Keratinocyte (primary cell): ENCODE data around the gene SCLY. TPM values are rescaled to one million over a fixed set of nuclear protein-coding genes. Genes with fewer than 3 reads are reported as not detected.

ENCODE experiments used
- DNase-seq: peaks from one replicate; pipeline ENCODE4 v3.0.0-alpha.2; 2011; ENCODE audit warnings: low read depth, missing footprints, low spot score
- FAIRE-seq: peaks from 2 replicates; lab custom pipeline; 2011; peaks lifted over from hg19 to GRCh38; lab: Jason Lieb, UNC
- H2AFZ ChIP-seq: 2 replicates; pipeline ENCODE4 v1.6.0; 2012; ENCODE audit warnings: low read length, control low read depth, inconsistent platforms; ENCODE audit not compliant: control insufficient read depth
- H3K27ac ChIP-seq: 2 replicates; pipeline ENCODE4 v1.5.1; 2011; ENCODE audit warnings: low read length; ENCODE audit not compliant: control insufficient read depth, insufficient read depth
- H3K27me3 ChIP-seq: 3 replicates; pipeline ENCODE4 v1.6.0; 2011; ENCODE audit warnings: low read length; ENCODE audit not compliant: control insufficient read depth, insufficient read depth; ENCODE audit errors: extremely low read depth
- H3K36me3 ChIP-seq, 2 experiments: 2 replicates in 1 of 2; 3 replicates in 1 of 2; pipeline ENCODE4 v1.5.1; 2011; ENCODE audit warnings: low read length in 2 of 2, mild to moderate bottlenecking in 1 of 2; ENCODE audit not compliant: control insufficient read depth in 2 of 2, insufficient read depth in 2 of 2; ENCODE audit errors: extremely low read depth in 1 of 2
- H3K4me1 ChIP-seq: 3 replicates; pipeline ENCODE4 v1.5.1; 2011; ENCODE audit warnings: low read length; ENCODE audit not compliant: control insufficient read depth, insufficient read depth; ENCODE audit errors: extremely low read depth
- H3K4me2 ChIP-seq: 3 replicates; pipeline ENCODE4 v1.6.0; 2011; ENCODE audit warnings: low read depth, low read length; ENCODE audit not compliant: control insufficient read depth, insufficient read depth; ENCODE audit errors: extremely low read depth
- H3K4me3 ChIP-seq, 3 experiments: fragments of 200-600 bp in 1 of 3; sonication (generic) in 1 of 3; 2 replicates in 2 of 3; 3 replicates in 1 of 3; pipeline ENCODE4 v1.5.1; 2011 to 2016; ENCODE audit warnings: low read length in 3 of 3, mild to moderate bottlenecking in 3 of 3, control low read depth in 2 of 3, inconsistent platforms in 1 of 3, low read depth in 1 of 3, mixed read lengths in 1 of 3, mixed run types in 1 of 3, moderate library complexity in 1 of 3; ENCODE audit not compliant: control insufficient read depth in 2 of 3, insufficient read depth in 2 of 3; ENCODE audit errors: extremely low read depth in 1 of 3
- H3K79me2 ChIP-seq: 2 replicates; pipeline ENCODE4 v1.6.0; 2012; ENCODE audit warnings: low read length; ENCODE audit not compliant: control insufficient read depth, insufficient read depth
- H3K9ac ChIP-seq: 3 replicates; pipeline ENCODE4 v1.6.0; 2011; ENCODE audit warnings: low read length; ENCODE audit not compliant: control insufficient read depth, insufficient read depth; ENCODE audit errors: extremely low read depth
- H3K9me1 ChIP-seq: 3 replicates; pipeline ENCODE4 v1.6.0; 2011; ENCODE audit warnings: low read length; ENCODE audit not compliant: control insufficient read depth, insufficient read depth; ENCODE audit errors: extremely low read depth
- H3K9me3 ChIP-seq: 2 replicates; pipeline ENCODE4 v1.5.1; 2012; ENCODE audit warnings: low read depth, low read length; ENCODE audit not compliant: control insufficient read depth
- H4K20me1 ChIP-seq: 3 replicates; pipeline ENCODE4 v1.6.0; 2011; ENCODE audit warnings: low read length; ENCODE audit not compliant: control insufficient read depth, insufficient read depth; ENCODE audit errors: extremely low read depth
- CTCF ChIP-seq, 3 experiments: IDR thresholded peaks in 1 of 3; conservative IDR thresholded peaks in 1 of 3; optimal IDR thresholded peaks in 1 of 3; 2 replicates in 2 of 3; 3 replicates in 1 of 3; pipeline versions ENCODE3 to v1.5.1; 2011; ENCODE audit warnings: low read length in 3 of 3, mild to moderate bottlenecking in 3 of 3, moderate library complexity in 2 of 3, control low read depth in 1 of 3, inconsistent platforms in 1 of 3; ENCODE audit not compliant: insufficient read depth in 2 of 3; ENCODE audit errors: extremely low read depth in 1 of 3
- EZH2 ChIP-seq: IDR thresholded peaks from one replicate; pipeline ENCODE4 v1.6.1; 2012; ENCODE audit warnings: inconsistent platforms, mild to moderate bottlenecking, low read length, moderate library complexity
- dilution Hi-C: fragments of 300-500 bp; cut with MboI; formaldehyde crosslinking; loops from one replicate; pipeline ENCODE4 v1.7.0; 2020; ENCODE audit warnings: low sequenced_read_pairs; ENCODE audit not compliant: extremely low pct_ligation_motif_present
- polyA plus RNA-seq, 5 experiments: library from polyadenylated mRNA; depleted of rRNA in 3 of 5; stranded (reverse) in 3 of 5; stranded (forward) in 1 of 5; unstranded in 1 of 5; fragments of >200 nt; gene quantifications; 1 replicate in 1 of 5; 2 replicates in 3 of 5; 3 replicates in 1 of 5; pipeline versions ENCODE4 v1.2.1 to v1.2.3, GENCODE V29; 2011 to 2012; ENCODE audit warnings: missing spikeins in 2 of 5, low read depth in 1 of 5, low replicate concordance in 1 of 5

Gene SCLY
- polyA plus RNA-seq, 1 donor (not counting 4 experiments of a cell fraction or from before 2014, with no cell fraction given): 11.8 TPM

- H3K4me2 ChIP-seq: no peak overlapping the region
- TF ChIP-seq CTCF (optimal IDR thresholded peaks at IDR 0.05 in 1 of 3, IDR thresholded peaks at IDR 0.05 in 1 of 3, conservative IDR thresholded peaks at IDR 0.05 in 1 of 3; ENCODE audit: extremely low read depth in 1 of 3, insufficient read depth in 2 of 3, low read length in 3 of 3): no peak
- no peak for TF ChIP-seq EZH2
- no peak overlapping the region for H3K9ac ChIP-seq
- DNase-seq (no peak), FAIRE-seq (no peak)
- H4K20me1 ChIP-seq: no peaks in the 10 kb centered on the region
- H3K79me2 ChIP-seq: no peaks in the 10 kb centered on the region
- peaks cover 5% of the 10 kb centered on the region for H3K4me1 ChIP-seq
- H3K4me3 ChIP-seq: no peak overlapping the region
- dilution Hi-C loops: no loop called here
- no peaks in the 10 kb centered on the region for H3K27me3 ChIP-seq
- no peak overlapping the region for H2AFZ ChIP-seq
- H3K36me3 ChIP-seq: no peaks in the 10 kb centered on the region
- H3K9me1 ChIP-seq: no peaks in the 10 kb centered on the region
- H3K9me3 ChIP-seq: no peaks in the 10 kb centered on the region
- H3K27ac ChIP-seq: no peak overlapping the region
These were observed 42.1 kb downstream of the SCLY start for GRCh38 chr2:238102865-238103264.

- no peak for DNase-seq
- FAIRE-seq: no peak
- no peaks in the 10 kb centered on the region for H3K36me3 ChIP-seq
- no peak overlapping the region for H3K27ac ChIP-seq
- no peak overlapping the region for H3K9ac ChIP-seq
- dilution Hi-C loops: no loop called here
- no peaks in the 10 kb centered on the region for H3K9me1 ChIP-seq
- H3K4me3 ChIP-seq: no peak overlapping the region
- no peaks in the 10 kb centered on the region for H3K9me3 ChIP-seq
- no peak overlapping the region for H2AFZ ChIP-seq
- no peaks in the 10 kb centered on the region for H3K79me2 ChIP-seq
- no peaks in the 10 kb centered on the region for H4K20me1 ChIP-seq
- no peaks in the 10 kb centered on the region for H3K27me3 ChIP-seq
- TF ChIP-seq CTCF (optimal IDR thresholded peaks at IDR 0.05 in 1 of 3, IDR thresholded peaks at IDR 0.05 in 1 of 3, conservative IDR thresholded peaks at IDR 0.05 in 1 of 3; ENCODE audit: extremely low read depth in 1 of 3, insufficient read depth in 2 of 3, low read length in 3 of 3) (no peak), EZH2 (no peak)
- peaks cover 3% of the 10 kb centered on the region for H3K4me1 ChIP-seq
- no peak overlapping the region for H3K4me2 ChIP-seq
These were observed 42.8 kb downstream of the SCLY start for GRCh38 chr2:238103465-238104225.
